Sigmoid colon (tissue), 3 donors: ENCODE results near the gene RNF10.

ENCODE experiments used
- POLR2A ChIP-seq, 2 donors: fragments of 450-650 bp; IDR thresholded peaks; one replicate each; pipeline ENCODE4 v1.6.1; 2016; ENCODE audit warnings: antibody characterized with exemption in 2 of 2, mild to moderate bottlenecking in 2 of 2, moderate library complexity in 2 of 2
- TF ChIP-seq, protein P1 (sequence below), 4 experiments: fragments of 450-650 bp in 3 of 4; fragments of 200-600 bp in 1 of 4; IDR thresholded peaks; one replicate each; pipeline ENCODE4 v1.5.1; 2016 to 2019; ENCODE audit warnings: antibody characterized with exemption in 4 of 4, mild to moderate bottlenecking in 3 of 4, moderate library complexity in 2 of 4

DNA sequence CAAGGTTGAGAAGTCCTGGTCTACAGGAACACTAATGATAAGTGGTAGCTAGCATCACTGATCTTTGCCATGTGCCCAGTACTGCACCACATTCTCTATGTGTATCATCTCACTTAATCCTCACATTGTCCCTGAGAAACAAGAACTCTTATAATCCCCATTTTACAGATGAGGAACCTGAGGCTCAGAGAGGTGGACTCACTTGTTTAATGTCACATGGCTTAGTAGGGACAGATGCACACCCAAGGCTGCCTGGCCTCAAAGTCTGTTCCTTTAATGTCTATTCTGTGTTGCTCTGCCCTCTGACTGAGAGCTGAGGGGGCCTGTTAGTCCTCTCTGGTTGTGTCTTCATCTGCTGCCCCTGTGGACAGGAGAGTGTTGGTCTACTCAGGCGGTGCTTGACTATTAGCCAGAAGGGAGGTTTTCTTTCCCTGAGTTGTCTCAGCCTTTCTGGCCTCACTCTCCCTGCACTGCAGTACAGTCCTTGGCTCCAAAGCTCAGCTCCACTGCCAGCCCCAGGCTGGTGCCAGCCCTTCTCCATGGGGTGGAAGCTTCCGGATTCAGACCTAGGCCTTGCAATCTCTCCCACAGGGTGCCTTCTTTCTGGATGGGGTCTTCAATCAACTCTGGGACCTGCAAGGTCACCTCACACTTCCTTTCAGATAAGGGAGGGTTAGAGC is 43.2 kb upstream of the RNF10 start:
- TF ChIP-seq, protein P1, sequence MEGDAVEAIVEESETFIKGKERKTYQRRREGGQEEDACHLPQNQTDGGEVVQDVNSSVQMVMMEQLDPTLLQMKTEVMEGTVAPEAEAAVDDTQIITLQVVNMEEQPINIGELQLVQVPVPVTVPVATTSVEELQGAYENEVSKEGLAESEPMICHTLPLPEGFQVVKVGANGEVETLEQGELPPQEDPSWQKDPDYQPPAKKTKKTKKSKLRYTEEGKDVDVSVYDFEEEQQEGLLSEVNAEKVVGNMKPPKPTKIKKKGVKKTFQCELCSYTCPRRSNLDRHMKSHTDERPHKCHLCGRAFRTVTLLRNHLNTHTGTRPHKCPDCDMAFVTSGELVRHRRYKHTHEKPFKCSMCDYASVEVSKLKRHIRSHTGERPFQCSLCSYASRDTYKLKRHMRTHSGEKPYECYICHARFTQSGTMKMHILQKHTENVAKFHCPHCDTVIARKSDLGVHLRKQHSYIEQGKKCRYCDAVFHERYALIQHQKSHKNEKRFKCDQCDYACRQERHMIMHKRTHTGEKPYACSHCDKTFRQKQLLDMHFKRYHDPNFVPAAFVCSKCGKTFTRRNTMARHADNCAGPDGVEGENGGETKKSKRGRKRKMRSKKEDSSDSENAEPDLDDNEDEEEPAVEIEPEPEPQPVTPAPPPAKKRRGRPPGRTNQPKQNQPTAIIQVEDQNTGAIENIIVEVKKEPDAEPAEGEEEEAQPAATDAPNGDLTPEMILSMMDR (IDR thresholded peaks at IDR 0.05) = no peak
- TF ChIP-seq POLR2A (IDR thresholded peaks at IDR 0.05) = no peak
